ENCODE results near the gene TAF9.

The TAF9 gene

GRCh38 chr5:69360442-69360841 is 8.9 kb downstream of the TAF9 start:
- H3K4me1 ChIP-seq (ENCODE audit: insufficient read depth, low read length, poor library complexity, severe bottlenecking) = peaks cover 3% of the 10 kb centered on the region
- H3K4me2 ChIP-seq (ENCODE audit: low read depth, low read length, poor library complexity, severe bottlenecking) = no peak overlapping the region
- H3K79me2 ChIP-seq (ENCODE audit: insufficient read depth, low read length) = peaks cover 46% of the 10 kb centered on the region
- H4K20me1 ChIP-seq (ENCODE audit: insufficient read depth, low read length, poor library complexity, severe bottlenecking) = peaks cover 12% of the 10 kb centered on the region
- no peak overlapping the region for H2AFZ ChIP-seq (ENCODE audit: low read length)
- H3K27me3 ChIP-seq (ENCODE audit: insufficient read depth, low read length, poor library complexity, severe bottlenecking) = no peaks in the 10 kb centered on the region
- H3K9me3 ChIP-seq (ENCODE audit: insufficient read depth, low read depth, low read length) = no peaks in the 10 kb centered on the region
- H3K36me3 ChIP-seq (ENCODE audit: insufficient read depth, low read length) = peaks cover 18% of the 10 kb centered on the region; the same call in 1 of the 2 replicates
- no peaks in the 10 kb centered on the region for H3K9me2 ChIP-seq (replicated peaks; ENCODE audit: low read depth, low read length)
- no peaks in the 10 kb centered on the region for H3F3A ChIP-seq (ENCODE audit: low read depth)
- TF ChIP-seq EZH2phosphoT487 (IDR thresholded peaks at IDR 0.05; ENCODE audit: borderline replicate concordance) = no peak
- TF ChIP-seq, protein P1, sequence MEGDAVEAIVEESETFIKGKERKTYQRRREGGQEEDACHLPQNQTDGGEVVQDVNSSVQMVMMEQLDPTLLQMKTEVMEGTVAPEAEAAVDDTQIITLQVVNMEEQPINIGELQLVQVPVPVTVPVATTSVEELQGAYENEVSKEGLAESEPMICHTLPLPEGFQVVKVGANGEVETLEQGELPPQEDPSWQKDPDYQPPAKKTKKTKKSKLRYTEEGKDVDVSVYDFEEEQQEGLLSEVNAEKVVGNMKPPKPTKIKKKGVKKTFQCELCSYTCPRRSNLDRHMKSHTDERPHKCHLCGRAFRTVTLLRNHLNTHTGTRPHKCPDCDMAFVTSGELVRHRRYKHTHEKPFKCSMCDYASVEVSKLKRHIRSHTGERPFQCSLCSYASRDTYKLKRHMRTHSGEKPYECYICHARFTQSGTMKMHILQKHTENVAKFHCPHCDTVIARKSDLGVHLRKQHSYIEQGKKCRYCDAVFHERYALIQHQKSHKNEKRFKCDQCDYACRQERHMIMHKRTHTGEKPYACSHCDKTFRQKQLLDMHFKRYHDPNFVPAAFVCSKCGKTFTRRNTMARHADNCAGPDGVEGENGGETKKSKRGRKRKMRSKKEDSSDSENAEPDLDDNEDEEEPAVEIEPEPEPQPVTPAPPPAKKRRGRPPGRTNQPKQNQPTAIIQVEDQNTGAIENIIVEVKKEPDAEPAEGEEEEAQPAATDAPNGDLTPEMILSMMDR (conservative IDR thresholded peaks at IDR 0.05; ENCODE audit: low read length) = no peak
- no peak overlapping the region for H3K4me3 ChIP-seq (ENCODE audit: low read length, poor library complexity, severe bottlenecking)
- no peak overlapping the region for H3K9ac ChIP-seq (ENCODE audit: low read depth, low read length, poor library complexity, severe bottlenecking)

GRCh38 chr5:69359699-69360098 is 9.6 kb downstream of the TAF9 start:
- H3K9me2 ChIP-seq (replicated peaks; ENCODE audit: low read depth, low read length) = no peaks in the 10 kb centered on the region
- H3K4me2 ChIP-seq (ENCODE audit: low read depth, low read length, poor library complexity, severe bottlenecking) = no peak overlapping the region
- no peak overlapping the region for H2AFZ ChIP-seq (ENCODE audit: low read length)
- H3K4me1 ChIP-seq (ENCODE audit: insufficient read depth, low read length, poor library complexity, severe bottlenecking) = peaks cover 3% of the 10 kb centered on the region
- no peaks in the 10 kb centered on the region for H3K27me3 ChIP-seq (ENCODE audit: insufficient read depth, low read length, poor library complexity, severe bottlenecking)
- H3K9ac ChIP-seq (ENCODE audit: low read depth, low read length, poor library complexity, severe bottlenecking) = no peak overlapping the region
- H4K20me1 ChIP-seq (ENCODE audit: insufficient read depth, low read length, poor library complexity, severe bottlenecking) = peaks cover 4% of the 10 kb centered on the region
- H3F3A ChIP-seq (ENCODE audit: low read depth) = no peaks in the 10 kb centered on the region
- H3K9me3 ChIP-seq (ENCODE audit: insufficient read depth, low read depth, low read length) = no peaks in the 10 kb centered on the region
- no peak overlapping the region for H3K4me3 ChIP-seq (ENCODE audit: low read length, poor library complexity, severe bottlenecking)
- H3K79me2 ChIP-seq (ENCODE audit: insufficient read depth, low read length) = peaks cover 39% of the 10 kb centered on the region
- TF ChIP-seq, protein P1 (conservative IDR thresholded peaks at IDR 0.05; ENCODE audit: low read length) = no peak
- TF ChIP-seq EZH2phosphoT487 (IDR thresholded peaks at IDR 0.05; ENCODE audit: borderline replicate concordance) = no peak
- H3K36me3 ChIP-seq (ENCODE audit: insufficient read depth, low read length) = peaks cover 17% of the 10 kb centered on the region; the same call in 1 of the 2 replicates

GRCh38 chr5:69350664-69351063 is 18.7 kb downstream of the TAF9 start:
- H3K4me1 ChIP-seq (ENCODE audit: insufficient read depth, low read length, poor library complexity, severe bottlenecking) = no peaks in the 10 kb centered on the region
- H2AFZ ChIP-seq (ENCODE audit: low read length) = no peak overlapping the region
- TF ChIP-seq, protein P1 (conservative IDR thresholded peaks at IDR 0.05; ENCODE audit: low read length) = no peak
- TF ChIP-seq EZH2phosphoT487 (IDR thresholded peaks at IDR 0.05; ENCODE audit: borderline replicate concordance) = no peak
- H3K4me3 ChIP-seq (ENCODE audit: low read length, poor library complexity, severe bottlenecking) = no peak overlapping the region
- H3K9me2 ChIP-seq (replicated peaks; ENCODE audit: low read depth, low read length) = no peaks in the 10 kb centered on the region
- no peak overlapping the region for H3K9ac ChIP-seq (ENCODE audit: low read depth, low read length, poor library complexity, severe bottlenecking)
- no peaks in the 10 kb centered on the region for H3K9me3 ChIP-seq (ENCODE audit: insufficient read depth, low read depth, low read length)
- no peaks in the 10 kb centered on the region for H3K27me3 ChIP-seq (ENCODE audit: insufficient read depth, low read length, poor library complexity, severe bottlenecking)
- no peaks in the 10 kb centered on the region for H3K79me2 ChIP-seq (ENCODE audit: insufficient read depth, low read length)
- peaks cover 49% of the 10 kb centered on the region for H3K36me3 ChIP-seq (ENCODE audit: insufficient read depth, low read length)
- H3F3A ChIP-seq (ENCODE audit: low read depth) = no peaks in the 10 kb centered on the region
- no peak overlapping the region for H3K4me2 ChIP-seq (ENCODE audit: low read depth, low read length, poor library complexity, severe bottlenecking)
- H4K20me1 ChIP-seq (ENCODE audit: insufficient read depth, low read length, poor library complexity, severe bottlenecking) = no peaks in the 10 kb centered on the region

Data from Loucy (cell line).